Left lung (tissue), 10 donors: ENCODE results near the gene KCNF1. TPM values are rescaled to one million over a fixed set of nuclear protein-coding genes. Genes with fewer than 3 reads are reported as not detected.

Experiments used
- ATAC-seq: fragments of 200-7000 bp; cut with Tn5 transposase; one replicate; pipeline ENCODE4 v1.9.1; 2020; ENCODE audit warnings: moderate library complexity
- DNase-seq, 4 donors: peaks; one replicate each; pipeline ENCODE4 v3.0.0-alpha.2; 2013 to 2020
- H3K27ac ChIP-seq, 2 donors: fragments of 200-600 bp; sonication (generic) in 1 of 2; one replicate each; pipeline versions ENCODE4 v1.5.0 to v1.8.0; 2020 to 2021
- H3K27me3 ChIP-seq, 2 donors: fragments of 200-600 bp; sonication (generic) in 1 of 2; one replicate each; pipeline versions ENCODE4 v1.5.0 to v1.8.0; 2020 to 2021
- H3K36me3 ChIP-seq, 2 donors: fragments of 200-600 bp; sonication (generic) in 1 of 2; one replicate each; pipeline versions ENCODE4 v1.5.0 to v1.8.0; 2020 to 2021
- H3K4me1 ChIP-seq, 2 donors: fragments of 200-600 bp; one replicate each; pipeline ENCODE4 v1.8.0; 2021
- H3K4me3 ChIP-seq, 2 donors: fragments of 200-600 bp; sonication (generic) in 1 of 2; one replicate each; pipeline versions ENCODE4 v1.5.0 to v1.8.0; 2020 to 2021; ENCODE audit warnings: mild to moderate bottlenecking in 1 of 2
- H3K9me3 ChIP-seq, 2 donors: fragments of 200-600 bp; sonication (generic) in 1 of 2; one replicate each; pipeline versions ENCODE4 v1.5.0 to v1.8.0; 2020 to 2021
- intact Hi-C, 2 donors: fragments of 100-400 bp; cut with DNase I; formaldehyde crosslinking; loops; one replicate each; pipeline versions ENCODE4 v1.11.2 to v1.14.2; 2022
- polyA plus RNA-seq, 6 donors: library from polyadenylated mRNA; unstranded; fragments of 120-200 nt; gene quantifications; one replicate each; pipeline ENCODE4 v1.2.1, GENCODE V29; 2013; ENCODE audit not compliant: insufficient read length in 6 of 6
- total RNA-seq, 2 donors: library from RNA; stranded (reverse); fragmentation: NEBNext Ultra II Directional; extraction: Animal tissue kit (Norgen Biotek cat#: 25700); gene quantifications; one replicate each; pipeline ENCODE4 v1.2.1, GENCODE V29; 2021
- TF ChIP-seq, protein P1 (sequence below), 2 donors: fragments of 200-600 bp; sonication (generic) in 1 of 2; IDR thresholded peaks; one replicate each; pipeline versions ENCODE4 v1.5.0 to v1.8.0; 2021; ENCODE audit warnings: antibody characterized with exemption in 2 of 2
- donor health status: DM: no; HTN: yes; CAD: no.
- donor health status: DM: no; HTN: no; CAD: no.

Gene KCNF1
- total and polyA plus RNA-seq, 8 donors, result 0.98 to 2.5 (median 1.8) TPM; not detected in 2

DNA sequence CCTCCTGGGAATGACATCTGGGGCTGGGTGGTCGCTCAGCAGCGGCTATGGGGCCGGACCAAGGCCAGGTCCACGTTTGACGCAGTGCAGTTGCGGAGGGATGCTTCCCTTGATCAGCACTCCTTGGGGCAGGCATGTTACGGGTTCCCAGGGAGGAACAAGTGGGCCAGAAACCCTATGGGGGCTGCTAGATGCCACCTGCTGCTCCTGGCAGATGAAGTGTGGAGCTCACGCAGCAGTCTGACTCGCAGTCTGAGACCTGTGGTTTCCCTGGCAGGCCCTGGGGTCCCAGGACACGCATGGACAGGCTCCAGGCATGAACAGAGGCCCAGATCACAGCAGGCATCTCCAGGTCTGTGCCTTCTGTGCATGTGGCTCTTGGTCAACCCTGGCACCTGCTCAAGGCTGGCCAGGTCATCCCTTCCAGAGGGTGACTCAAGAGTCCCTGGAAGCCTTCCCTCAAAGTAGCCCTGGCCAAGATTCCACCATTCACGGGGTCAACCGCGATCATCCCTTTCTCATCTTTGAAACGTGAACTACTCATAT lies 20.0 kb downstream of the KCNF1 start:
- TF ChIP-seq, protein P1, sequence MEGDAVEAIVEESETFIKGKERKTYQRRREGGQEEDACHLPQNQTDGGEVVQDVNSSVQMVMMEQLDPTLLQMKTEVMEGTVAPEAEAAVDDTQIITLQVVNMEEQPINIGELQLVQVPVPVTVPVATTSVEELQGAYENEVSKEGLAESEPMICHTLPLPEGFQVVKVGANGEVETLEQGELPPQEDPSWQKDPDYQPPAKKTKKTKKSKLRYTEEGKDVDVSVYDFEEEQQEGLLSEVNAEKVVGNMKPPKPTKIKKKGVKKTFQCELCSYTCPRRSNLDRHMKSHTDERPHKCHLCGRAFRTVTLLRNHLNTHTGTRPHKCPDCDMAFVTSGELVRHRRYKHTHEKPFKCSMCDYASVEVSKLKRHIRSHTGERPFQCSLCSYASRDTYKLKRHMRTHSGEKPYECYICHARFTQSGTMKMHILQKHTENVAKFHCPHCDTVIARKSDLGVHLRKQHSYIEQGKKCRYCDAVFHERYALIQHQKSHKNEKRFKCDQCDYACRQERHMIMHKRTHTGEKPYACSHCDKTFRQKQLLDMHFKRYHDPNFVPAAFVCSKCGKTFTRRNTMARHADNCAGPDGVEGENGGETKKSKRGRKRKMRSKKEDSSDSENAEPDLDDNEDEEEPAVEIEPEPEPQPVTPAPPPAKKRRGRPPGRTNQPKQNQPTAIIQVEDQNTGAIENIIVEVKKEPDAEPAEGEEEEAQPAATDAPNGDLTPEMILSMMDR (IDR thresholded peaks at IDR 0.05), result no peak
- DNase-seq (no peak), ATAC-seq (no peak)
- no peaks in the 10 kb centered on the region for H3K9me3 ChIP-seq
- no peak overlapping the region for H3K27ac ChIP-seq
- H3K27me3 ChIP-seq, result peaks cover 0 to 26% of the 10 kb centered on the region in 2 donors
- no peaks in the 10 kb centered on the region for H3K4me1 ChIP-seq
- H3K36me3 ChIP-seq, result no peaks in the 10 kb centered on the region
- no peak overlapping the region for H3K4me3 ChIP-seq
- intact Hi-C loops, result no loop called here

DNA sequence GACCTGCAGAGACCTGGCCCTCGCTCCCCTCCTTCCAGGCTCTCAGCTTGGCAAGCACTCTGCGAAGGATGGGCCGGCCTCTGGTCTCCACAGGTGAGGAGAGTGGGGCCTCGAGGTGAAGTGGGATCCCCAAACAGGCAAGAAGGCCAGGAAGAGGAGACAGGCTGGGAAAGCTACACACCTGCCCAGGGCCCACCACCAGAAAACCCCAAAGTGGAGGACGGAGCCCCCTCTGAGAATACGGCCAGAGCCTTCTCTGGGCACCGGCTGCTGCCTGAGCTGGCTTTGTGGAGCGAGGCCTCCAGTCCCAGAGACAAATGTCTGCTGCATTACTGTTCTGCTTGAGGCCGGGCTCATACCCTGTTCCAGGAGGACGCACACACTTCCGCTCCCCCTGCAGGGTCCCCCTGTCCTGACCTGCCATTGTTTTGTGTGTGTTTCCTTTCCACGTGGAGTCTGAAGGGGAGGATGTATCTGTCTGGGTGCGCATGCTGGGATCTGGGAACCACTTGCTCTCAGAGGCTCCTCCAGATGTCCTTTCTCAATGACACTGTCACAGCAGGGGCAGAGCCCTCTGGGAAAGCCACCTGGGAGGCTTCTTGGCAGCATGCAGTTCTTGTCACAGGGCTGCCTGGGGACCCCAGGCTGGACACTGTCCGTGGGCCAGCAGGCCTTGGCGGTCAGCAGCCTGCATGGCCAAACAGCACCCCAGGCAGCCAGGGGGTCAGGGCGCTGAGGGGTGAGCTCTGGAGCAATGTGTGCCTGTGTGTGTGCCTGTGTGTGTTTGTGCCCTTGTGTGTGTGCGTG lies 20.8 kb downstream of the KCNF1 start:
- Histone ChIP-seq H3K27ac (no peak overlapping the region), H3K9me3 (no peaks in the 10 kb centered on the region), H3K4me3 (no peak overlapping the region), H3K27me3 (peaks cover 0 to 26% of the 10 kb centered on the region in 2 donors), H3K36me3 (no peaks in the 10 kb centered on the region), H3K4me1 (no peaks in the 10 kb centered on the region)
- DNase-seq (peak in 2 of 4 donors; percentile 74 to 84), ATAC-seq (no peak)
- TF ChIP-seq, protein P1 (IDR thresholded peaks at IDR 0.05), result no peak
- intact Hi-C loops, result no loop called here

DNA sequence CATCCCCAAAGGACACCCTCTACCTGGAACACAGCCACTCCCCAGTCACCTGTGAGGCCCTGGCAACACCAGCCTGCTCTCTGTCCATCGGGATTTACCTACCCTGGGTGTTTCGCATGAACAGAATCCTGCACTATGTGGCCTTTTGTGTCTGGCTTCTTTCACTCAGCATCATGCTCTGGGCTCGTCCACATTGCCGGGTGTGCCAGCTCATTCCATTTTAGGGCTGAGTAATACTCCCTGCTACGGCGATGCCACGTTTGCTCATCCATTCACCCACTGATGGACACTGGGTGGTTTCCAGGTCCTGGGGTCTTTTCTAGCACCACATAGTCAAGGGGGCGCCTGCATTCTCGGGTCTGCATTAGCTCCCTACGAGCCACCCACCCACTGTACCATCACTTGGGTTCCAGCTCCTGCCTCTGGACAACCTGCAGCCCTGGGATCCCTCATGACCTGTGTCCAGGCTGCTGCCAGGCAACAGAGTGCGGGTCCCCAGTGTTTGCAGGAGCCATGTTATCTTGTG lies 22.0 kb downstream of the KCNF1 start:
- Histone ChIP-seq H3K27me3 (peaks cover 0 to 26% of the 10 kb centered on the region in 2 donors), H3K4me1 (no peaks in the 10 kb centered on the region), H3K36me3 (no peaks in the 10 kb centered on the region), H3K4me3 (no peak overlapping the region), H3K27ac (no peak overlapping the region), H3K9me3 (peaks cover 0 to 7% of the 10 kb centered on the region in 2 donors)
- TF ChIP-seq, protein P1 (IDR thresholded peaks at IDR 0.05), result no peak
- no peak for DNase-seq
- intact Hi-C loops, result no loop called here
- ATAC-seq, result no peak

DNA sequence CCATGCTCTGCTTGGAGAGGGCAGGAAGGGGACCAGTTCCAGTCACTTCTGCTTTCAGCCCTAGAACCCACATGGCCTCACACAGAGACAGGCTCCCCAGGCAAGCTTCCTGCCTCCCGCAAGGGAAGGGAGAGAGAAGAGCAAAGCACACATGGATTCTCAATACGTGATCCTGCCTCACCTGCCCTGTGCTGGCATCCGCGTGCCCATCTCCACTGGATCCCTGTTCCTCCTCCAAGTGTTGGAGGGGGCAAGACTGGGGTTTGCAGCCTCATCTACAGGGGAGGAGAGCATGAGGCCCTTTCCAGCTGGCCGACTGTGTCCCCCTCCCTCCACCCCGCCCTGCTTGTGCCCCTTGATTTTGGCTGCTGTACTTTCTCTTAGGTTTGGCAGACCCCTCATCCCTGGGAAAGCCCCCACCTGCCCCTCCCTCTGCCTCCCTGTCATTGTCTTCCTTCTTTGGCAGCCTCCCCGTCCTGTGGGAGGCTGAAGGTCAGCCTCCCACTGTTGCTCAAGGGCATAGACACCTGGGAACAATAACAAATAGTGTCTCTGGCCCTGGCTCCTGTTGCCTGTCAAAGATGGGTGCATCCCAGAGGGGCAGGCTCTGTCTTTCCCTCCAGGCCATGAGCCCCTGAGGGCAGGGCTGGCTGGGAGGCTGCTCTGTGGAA lies 22.7 kb downstream of the KCNF1 start:
- H3K27me3 ChIP-seq, result peaks cover 0 to 26% of the 10 kb centered on the region in 2 donors
- H3K36me3 ChIP-seq, result no peaks in the 10 kb centered on the region
- no peak overlapping the region for H3K4me3 ChIP-seq
- TF ChIP-seq, protein P1 (IDR thresholded peaks at IDR 0.05), result no peak
- H3K9me3 ChIP-seq, result peaks cover 0 to 14% of the 10 kb centered on the region in 2 donors
- DNase-seq, result no peak
- no peaks in the 10 kb centered on the region for H3K4me1 ChIP-seq
- intact Hi-C loops, result no loop called here
- H3K27ac ChIP-seq, result no peak overlapping the region
- no peak for ATAC-seq

DNA sequence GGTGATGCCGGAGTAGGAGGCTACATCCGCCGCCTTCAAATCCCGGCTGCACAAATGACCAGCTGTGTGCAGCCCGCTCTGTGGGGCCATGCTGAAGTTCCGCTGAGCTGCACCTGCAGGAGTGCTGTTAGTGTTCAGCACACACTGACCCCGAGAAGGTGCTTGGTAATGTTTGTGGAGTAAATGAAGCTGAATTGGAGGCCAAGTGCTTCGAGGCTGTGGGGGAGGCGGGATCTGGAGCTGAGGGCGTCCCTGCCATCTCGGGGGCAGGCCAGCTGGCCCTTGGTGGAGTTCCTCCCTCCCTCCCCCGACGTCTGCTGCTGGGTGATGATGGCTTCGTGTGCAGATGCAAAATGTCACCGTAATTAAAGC lies 23.2 kb downstream of the KCNF1 start:
- Histone ChIP-seq H3K27me3 (peaks cover 0 to 26% of the 10 kb centered on the region in 2 donors), H3K4me1 (no peaks in the 10 kb centered on the region), H3K9me3 (peaks cover 0 to 19% of the 10 kb centered on the region in 2 donors), H3K36me3 (no peaks in the 10 kb centered on the region), H3K4me3 (no peak overlapping the region), H3K27ac (no peak overlapping the region)
- TF ChIP-seq, protein P1 (IDR thresholded peaks at IDR 0.05), result no peak
- intact Hi-C loops, result no loop called here
- ATAC-seq (no peak), DNase-seq (no peak)
